ENCODE data around the gene TTLL3.

DNA sequence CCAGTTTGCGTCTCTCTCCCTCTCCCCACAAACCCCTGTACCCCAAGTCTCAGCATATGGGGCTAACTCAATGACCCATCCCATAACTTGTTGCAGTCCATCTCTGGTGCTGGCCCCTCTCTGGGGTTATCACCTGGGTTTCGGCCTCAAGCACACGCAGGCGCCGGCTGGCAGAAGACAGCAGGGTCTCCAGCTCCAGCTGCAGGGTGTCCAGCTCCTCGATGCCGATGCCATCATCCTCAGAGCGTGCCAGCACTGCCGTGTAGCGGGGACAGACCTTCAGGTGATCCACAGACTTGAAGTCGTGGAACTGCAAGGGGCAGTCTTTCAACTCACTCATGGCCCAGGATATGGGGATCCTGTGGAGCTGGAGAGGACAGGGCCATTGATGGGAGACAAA, 18.9 kb upstream of the TTLL3 start:
- TF ChIP-seq, protein P1, sequence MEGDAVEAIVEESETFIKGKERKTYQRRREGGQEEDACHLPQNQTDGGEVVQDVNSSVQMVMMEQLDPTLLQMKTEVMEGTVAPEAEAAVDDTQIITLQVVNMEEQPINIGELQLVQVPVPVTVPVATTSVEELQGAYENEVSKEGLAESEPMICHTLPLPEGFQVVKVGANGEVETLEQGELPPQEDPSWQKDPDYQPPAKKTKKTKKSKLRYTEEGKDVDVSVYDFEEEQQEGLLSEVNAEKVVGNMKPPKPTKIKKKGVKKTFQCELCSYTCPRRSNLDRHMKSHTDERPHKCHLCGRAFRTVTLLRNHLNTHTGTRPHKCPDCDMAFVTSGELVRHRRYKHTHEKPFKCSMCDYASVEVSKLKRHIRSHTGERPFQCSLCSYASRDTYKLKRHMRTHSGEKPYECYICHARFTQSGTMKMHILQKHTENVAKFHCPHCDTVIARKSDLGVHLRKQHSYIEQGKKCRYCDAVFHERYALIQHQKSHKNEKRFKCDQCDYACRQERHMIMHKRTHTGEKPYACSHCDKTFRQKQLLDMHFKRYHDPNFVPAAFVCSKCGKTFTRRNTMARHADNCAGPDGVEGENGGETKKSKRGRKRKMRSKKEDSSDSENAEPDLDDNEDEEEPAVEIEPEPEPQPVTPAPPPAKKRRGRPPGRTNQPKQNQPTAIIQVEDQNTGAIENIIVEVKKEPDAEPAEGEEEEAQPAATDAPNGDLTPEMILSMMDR (IDR thresholded peaks at IDR 0.05) = no peak
- TF ChIP-seq POLR2A (IDR thresholded peaks at IDR 0.05) = no peak
